ENCODE measurements around the gene TTPAL. TPM values are rescaled to one million over a fixed set of nuclear protein-coding genes. Genes with fewer than 3 reads are reported as not detected.

Gene TTPAL
- total RNA-seq, 1 experiment from 2014 or later, result 35.4 TPM

GRCh38 chr20:44491635-44492395, 16.1 kb downstream of the TTPAL start:
- TF ChIP-seq CTCF (IDR thresholded peaks at IDR 0.05; ENCODE audit: unreplicated experiment), result no peak
- POLR2A ChIA-PET, result interaction anchor here (0.6 to 5.1 kb wide), 10 partner anchors 8 to 323 kb away, joined by 3 to 26 read pairs (median 4); partner anchors contain the start of genes SERINC3 and TTPAL
- no peak for DNase-seq (ENCODE audit: unreplicated experiment)
- Mint-ChIP-seq H3K27me3 (ENCODE audit: insufficient read depth, unreplicated experiment) (no peaks in the 10 kb centered on the region), H3K9me3 (ENCODE audit: unreplicated experiment) (no peaks in the 10 kb centered on the region), H3K36me3 (ENCODE audit: insufficient read depth, unreplicated experiment) (peaks cover 83% of the 10 kb centered on the region), H3K27ac (ENCODE audit: low read depth, unreplicated experiment) (peak overlapping the region; percentile 88), H3K4me3 (ENCODE audit: unreplicated experiment) (no peak overlapping the region), H3K4me1 (ENCODE audit: insufficient read depth, unreplicated experiment) (peaks cover 27% of the 10 kb centered on the region)
- BruUV-seq (replicated peaks), result no TSS peak
- CTCF ChIA-PET, result interaction anchor here (0.6 to 1.2 kb wide), 4 partner anchors 20 to 331 kb away, joined by 3 to 6 read pairs (median 4); no protein-coding TSS in a partner anchor
- intact Hi-C loops (cut with micrococcal nuclease), result no loop called here

- Mint-ChIP-seq H3K27ac (ENCODE audit: low read depth, unreplicated experiment) (peak overlapping the region; percentile 84), H3K9me3 (ENCODE audit: unreplicated experiment) (no peaks in the 10 kb centered on the region), H3K36me3 (ENCODE audit: insufficient read depth, unreplicated experiment) (peaks cover 85% of the 10 kb centered on the region), H3K4me1 (ENCODE audit: insufficient read depth, unreplicated experiment) (peaks cover 47% of the 10 kb centered on the region), H3K4me3 (ENCODE audit: unreplicated experiment) (no peak overlapping the region), H3K27me3 (ENCODE audit: insufficient read depth, unreplicated experiment) (no peaks in the 10 kb centered on the region)
- peak; percentile 47 for DNase-seq (ENCODE audit: unreplicated experiment)
- ChIA-PET POLR2A (interaction anchor here (0.7 to 5.1 kb wide), 8 partner anchors 10 to 554 kb away, joined by 3 to 31 read pairs (median 6); partner anchors contain the start of genes SERINC3 and TTPAL), CTCF (interaction anchor here (0.6 to 4.0 kb wide), 8 partner anchors 14 to 189 kb away, joined by 3 to 19 read pairs (median 4); no protein-coding TSS in a partner anchor)
- BruUV-seq (replicated peaks), result no TSS peak
- no peak for TF ChIP-seq CTCF (IDR thresholded peaks at IDR 0.05; ENCODE audit: unreplicated experiment)
- intact Hi-C loops (cut with micrococcal nuclease), result no loop called here
These were observed 18.6 kb downstream of the TTPAL start for GRCh38 chr20:44494266-44494665.

- H3K4me1 Mint-ChIP-seq (ENCODE audit: insufficient read depth, unreplicated experiment), result peaks cover 47% of the 10 kb centered on the region
- no peak for TF ChIP-seq CTCF (IDR thresholded peaks at IDR 0.05; ENCODE audit: unreplicated experiment)
- no peaks in the 10 kb centered on the region for H3K27me3 Mint-ChIP-seq (ENCODE audit: insufficient read depth, unreplicated experiment)
- BruUV-seq (replicated peaks), result no TSS peak
- peaks cover 85% of the 10 kb centered on the region for H3K36me3 Mint-ChIP-seq (ENCODE audit: insufficient read depth, unreplicated experiment)
- H3K9me3 Mint-ChIP-seq (ENCODE audit: unreplicated experiment), result no peaks in the 10 kb centered on the region
- ChIA-PET CTCF (interaction anchor here (0.8 to 4.0 kb wide), 9 partner anchors 14 to 188 kb away, joined by 3 to 19 read pairs (median 4); no protein-coding TSS in a partner anchor), POLR2A (interaction anchor here (0.6 to 4.7 kb wide), 10 partner anchors 10 to 154 kb away, joined by 3 to 56 read pairs (median 10); partner anchors contain the start of genes SERINC3 and TTPAL)
- intact Hi-C loops (cut with micrococcal nuclease), result no loop called here
- no peak overlapping the region for H3K4me3 Mint-ChIP-seq (ENCODE audit: unreplicated experiment)
- H3K27ac Mint-ChIP-seq (ENCODE audit: low read depth, unreplicated experiment), result peak overlapping the region; percentile 84
- no peak for DNase-seq (ENCODE audit: unreplicated experiment)
These were observed 19.0 kb downstream of the TTPAL start for GRCh38 chr20:44494681-44495080.

GRCh38 chr20:44495257-44495656, 19.6 kb downstream of the TTPAL start:
- intact Hi-C loops (cut with micrococcal nuclease), result no loop called here
- no peaks in the 10 kb centered on the region for H3K27me3 Mint-ChIP-seq (ENCODE audit: insufficient read depth, unreplicated experiment)
- BruUV-seq (replicated peaks), result no TSS peak
- ChIA-PET POLR2A (interaction anchor here (0.6 to 4.7 kb wide), 20 partner anchors 11 to 286 kb away, joined by 3 to 56 read pairs (median 4); partner anchors contain the start of genes SERINC3 and TTPAL), CTCF (interaction anchor here (0.8 to 4.0 kb wide), 9 partner anchors 13 to 279 kb away, joined by 3 to 19 read pairs (median 4); no protein-coding TSS in a partner anchor)
- no peaks in the 10 kb centered on the region for H3K9me3 Mint-ChIP-seq (ENCODE audit: unreplicated experiment)
- peak; percentile 80 for DNase-seq (ENCODE audit: unreplicated experiment)
- H3K4me1 Mint-ChIP-seq (ENCODE audit: insufficient read depth, unreplicated experiment), result peaks cover 47% of the 10 kb centered on the region
- peaks cover 85% of the 10 kb centered on the region for H3K36me3 Mint-ChIP-seq (ENCODE audit: insufficient read depth, unreplicated experiment)
- TF ChIP-seq CTCF (IDR thresholded peaks at IDR 0.05; ENCODE audit: unreplicated experiment), result no peak
- H3K27ac Mint-ChIP-seq (ENCODE audit: low read depth, unreplicated experiment), result peak overlapping the region; percentile 84
- peak overlapping the region; percentile 26 for H3K4me3 Mint-ChIP-seq (ENCODE audit: unreplicated experiment)
